HG02973 (cell line): ENCODE results near the gene ZNF516.

Source experiments
- ATAC-seq: cut with Tn5 transposase; IDR thresholded peaks from one replicate; pipeline ENCODE4 v1.9.1; 2021; ENCODE audit warnings: moderate library complexity; ENCODE audit not compliant: unreplicated experiment

Gene ZNF516

GRCh38 chr18:76371301-76372203 lies 123.5 kb downstream of the ZNF516 start:
- no peak for ATAC-seq

DNA sequence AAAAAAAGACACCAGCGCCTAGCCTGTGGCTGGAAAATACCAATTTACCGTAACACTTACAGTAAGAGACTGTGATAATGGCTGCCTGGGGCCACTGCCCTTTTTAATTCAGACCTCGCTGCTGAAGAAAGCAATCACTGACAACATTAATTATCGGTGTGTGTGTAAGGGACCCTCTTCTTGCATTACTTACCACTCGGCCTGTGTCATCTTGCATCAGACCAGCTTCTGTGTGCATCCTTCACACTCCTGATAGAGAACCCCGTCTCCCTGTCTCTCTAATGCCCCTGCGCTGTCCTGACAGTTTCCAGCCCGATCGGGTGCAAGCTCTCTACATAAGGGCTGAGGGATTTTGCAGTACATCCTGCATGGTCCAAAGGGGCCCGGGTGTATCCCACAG lies 124.4 kb downstream of the ZNF516 start:
- ATAC-seq = no peak

DNA sequence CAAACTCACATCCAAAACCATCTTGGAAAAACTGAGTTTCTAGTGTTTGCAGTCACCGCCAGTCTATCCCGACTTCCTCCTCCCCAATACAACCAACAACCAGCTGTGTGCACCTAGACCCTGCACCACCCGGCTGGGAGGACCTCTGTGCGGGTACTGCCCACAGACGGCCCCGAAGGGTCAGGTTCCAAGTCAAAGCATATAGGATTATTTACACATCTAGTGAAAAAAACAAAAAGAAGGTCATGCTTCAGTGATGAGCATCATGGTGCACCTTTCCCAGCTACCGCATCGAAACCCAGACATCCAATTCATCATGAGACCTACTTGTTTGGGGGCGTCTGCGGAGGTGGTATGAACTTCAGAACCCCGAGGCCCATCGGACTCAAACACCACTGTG lies 124.8 kb downstream of the ZNF516 start:
- no peak for ATAC-seq

GRCh38 chr18:76369791-76370190 lies 125.3 kb downstream of the ZNF516 start:
- no peak for ATAC-seq

- ATAC-seq = no peak
Observed at GRCh38 chr18:76368976-76369375, 126.1 kb downstream of the ZNF516 start.

- ATAC-seq = no peak
Observed at GRCh38 chr18:76368271-76368670, 126.8 kb downstream of the ZNF516 start.

GRCh38 chr18:76367168-76368125 lies 127.6 kb downstream of the ZNF516 start:
- no peak for ATAC-seq

DNA sequence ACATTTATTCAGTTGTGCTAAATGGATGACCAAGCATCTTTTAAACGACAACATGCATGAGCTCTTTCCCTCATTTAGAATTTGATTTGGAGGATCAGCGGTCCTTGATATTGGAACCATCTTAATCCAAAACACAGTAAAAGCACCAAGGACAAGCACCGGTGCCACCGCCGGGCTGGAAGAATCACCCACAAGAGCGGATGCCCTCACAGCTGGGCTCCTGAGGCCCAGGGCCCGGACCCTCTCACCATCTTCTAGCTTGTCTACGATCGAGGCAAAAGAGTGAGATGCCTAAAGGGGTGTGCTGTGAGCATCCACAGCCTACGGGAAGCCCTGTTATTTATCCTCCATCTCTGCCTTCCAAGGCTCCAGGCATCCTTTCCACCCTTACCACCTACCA lies 129.5 kb downstream of the ZNF516 start:
- ATAC-seq = no peak

DNA sequence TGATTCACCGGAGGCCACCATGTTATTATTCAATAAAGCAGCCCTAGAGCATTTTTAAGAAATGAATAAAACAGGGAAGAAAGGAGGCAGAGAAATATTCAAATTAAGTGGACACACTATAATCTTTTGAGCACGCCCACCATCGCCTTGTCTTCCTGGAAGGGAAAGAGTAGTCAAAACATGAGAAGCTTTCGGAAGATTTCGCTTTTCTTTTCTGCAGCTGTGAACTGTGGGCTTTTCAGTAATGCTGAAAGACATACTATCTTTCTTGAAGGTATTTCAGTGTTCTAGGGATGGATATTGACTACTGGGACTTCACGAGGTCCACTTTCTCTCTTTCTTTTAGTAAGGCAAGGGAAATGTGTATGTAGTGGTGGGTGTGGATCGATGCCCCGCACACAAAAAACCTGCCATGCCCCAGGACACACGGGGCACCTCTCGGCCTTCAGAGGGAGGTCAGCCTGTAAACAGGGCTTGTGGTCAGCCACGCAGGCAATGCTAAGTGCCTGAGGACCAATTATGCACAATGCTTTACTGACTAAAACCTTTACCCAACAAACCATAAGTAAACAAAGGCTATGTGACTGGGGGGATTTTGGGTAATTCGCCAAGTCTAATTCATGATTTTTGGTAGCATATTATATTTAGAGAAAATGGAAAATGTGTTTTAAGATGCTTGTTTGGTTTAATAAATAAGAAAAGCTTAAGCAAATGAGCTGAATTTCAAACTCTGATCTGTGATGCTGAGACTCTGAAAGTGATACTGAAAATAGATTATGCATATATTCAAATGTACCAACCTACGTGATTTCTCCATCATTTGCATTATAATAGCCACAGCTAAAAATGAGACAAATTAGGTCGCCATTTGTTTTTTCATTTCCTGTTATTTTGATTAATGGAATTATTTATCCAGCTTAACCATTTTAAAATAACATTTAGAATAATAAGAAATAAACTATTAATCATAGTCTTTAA lies 130.5 kb downstream of the ZNF516 start:
- peak; percentile 82 for ATAC-seq

DNA sequence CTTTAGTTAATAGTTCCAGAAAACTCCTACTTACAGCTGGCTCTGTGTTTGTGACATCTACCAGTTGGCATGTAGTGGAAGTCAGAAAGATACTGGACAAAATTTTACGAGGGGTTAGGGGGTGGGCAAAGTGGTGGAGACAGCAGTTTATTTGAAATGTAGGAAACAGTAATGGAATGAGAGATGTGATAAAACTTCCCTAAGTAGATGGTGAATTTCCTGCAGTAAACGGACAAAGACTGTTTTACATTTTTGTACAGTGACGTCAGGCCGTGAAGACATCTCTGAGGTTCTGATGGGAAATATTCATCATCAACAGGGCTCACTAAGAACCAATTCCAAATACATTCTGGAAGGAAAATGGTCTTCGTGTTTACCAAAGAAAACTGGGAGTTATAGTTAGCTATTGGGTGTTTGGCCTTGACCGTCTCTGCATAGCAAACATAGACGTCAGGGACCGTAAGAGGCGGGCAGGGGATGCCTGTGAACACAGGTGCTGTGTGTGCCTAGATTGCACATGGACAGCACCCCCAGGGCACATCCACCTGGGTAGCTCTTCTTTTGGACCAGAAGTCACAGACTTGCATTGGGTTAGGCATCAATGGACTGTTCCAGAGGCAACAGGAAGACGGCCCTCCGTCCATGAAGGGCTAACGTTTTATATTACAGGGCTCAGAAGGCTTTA lies 131.5 kb downstream of the ZNF516 start:
- no peak for ATAC-seq

GRCh38 chr18:76362676-76363075 lies 132.4 kb downstream of the ZNF516 start:
- ATAC-seq = no peak

GRCh38 chr18:76361219-76361618 lies 133.8 kb downstream of the ZNF516 start:
- ATAC-seq = no peak

DNA sequence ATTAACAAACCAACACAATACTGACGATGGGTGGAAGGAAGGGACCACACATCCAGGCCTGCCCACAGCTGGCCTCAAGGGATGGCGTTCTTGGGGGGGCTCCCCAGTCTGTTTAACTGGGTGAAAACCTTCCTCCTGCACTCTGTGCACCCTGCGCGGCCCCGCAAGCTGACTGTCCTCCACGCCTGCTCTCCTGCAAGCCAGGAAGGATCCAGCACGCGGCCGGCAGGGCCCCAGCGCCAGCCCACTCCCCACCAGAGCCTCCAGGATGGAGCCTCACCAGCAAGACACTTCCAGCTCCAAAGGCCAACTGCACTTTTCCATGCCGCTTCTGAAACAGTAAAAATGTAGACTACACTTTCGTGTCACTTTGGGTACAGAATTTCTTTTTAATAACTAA lies 135.1 kb downstream of the ZNF516 start:
- ATAC-seq = no peak

DNA sequence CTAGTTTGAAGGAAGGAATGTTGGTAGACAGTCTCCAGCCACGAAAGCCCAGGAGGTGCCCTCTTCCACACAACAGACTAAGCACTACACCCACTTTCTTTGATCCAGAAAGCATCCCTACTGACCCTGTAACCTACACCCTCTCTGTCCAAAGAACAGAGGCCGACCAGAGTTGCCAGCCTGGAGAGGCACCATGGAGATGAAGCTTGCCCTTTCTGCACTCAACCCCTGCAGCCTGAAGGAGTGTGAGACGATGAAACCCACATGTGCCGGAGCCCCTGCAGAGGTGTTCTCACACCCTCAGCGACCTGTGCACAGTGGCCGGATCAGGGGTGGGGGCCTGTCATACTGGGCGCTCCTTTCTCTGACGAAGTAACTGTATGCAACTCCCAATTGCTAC lies 136.3 kb downstream of the ZNF516 start:
- no peak for ATAC-seq

GRCh38 chr18:76357585-76358260 lies 137.3 kb downstream of the ZNF516 start:
- no peak for ATAC-seq

- ATAC-seq = no peak
Observed at GRCh38 chr18:76357174-76357573, 137.9 kb downstream of the ZNF516 start.

DNA sequence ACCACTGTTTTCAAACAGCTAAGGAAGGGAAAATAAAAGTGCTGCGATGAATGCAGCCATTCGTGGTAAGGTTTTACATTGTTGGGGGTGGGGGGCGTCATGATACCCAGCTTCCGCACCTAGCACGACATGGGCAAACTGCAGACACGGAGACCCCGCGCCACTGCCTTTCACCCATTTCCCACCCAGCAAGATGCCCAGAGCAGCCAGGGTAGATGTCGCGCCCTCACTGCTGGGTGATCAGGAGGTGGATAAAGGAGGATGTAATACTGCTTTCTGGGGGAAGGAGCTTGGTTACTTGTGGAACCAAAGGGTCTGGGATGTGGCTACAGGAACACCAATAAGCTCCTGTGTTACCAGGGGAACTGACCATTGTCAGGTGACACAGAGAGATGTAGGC lies 138.4 kb downstream of the ZNF516 start:
- ATAC-seq = no peak

- no peak for ATAC-seq
Observed at GRCh38 chr18:76354348-76354747, 140.7 kb downstream of the ZNF516 start.

- ATAC-seq = no peak
Observed at GRCh38 chr18:76353500-76353899, 141.5 kb downstream of the ZNF516 start.
